HG03097 (cell line): ENCODE results near the gene OSGIN1.

Experiments
- ATAC-seq: cut with Tn5 transposase; IDR thresholded peaks from one replicate; pipeline ENCODE4 v1.9.1; 2021; ENCODE audit not compliant: unreplicated experiment, low FRiP score

Gene OSGIN1

GRCh38 chr16:83952940-83953795, at the start of gene OSGIN1:
TSS of gene OSGIN1 (plus strand) at chr16:83953240. CDS start at chr16:83957672, 4,432 bp downstream.
- peak; percentile 55 for ATAC-seq

DNA sequence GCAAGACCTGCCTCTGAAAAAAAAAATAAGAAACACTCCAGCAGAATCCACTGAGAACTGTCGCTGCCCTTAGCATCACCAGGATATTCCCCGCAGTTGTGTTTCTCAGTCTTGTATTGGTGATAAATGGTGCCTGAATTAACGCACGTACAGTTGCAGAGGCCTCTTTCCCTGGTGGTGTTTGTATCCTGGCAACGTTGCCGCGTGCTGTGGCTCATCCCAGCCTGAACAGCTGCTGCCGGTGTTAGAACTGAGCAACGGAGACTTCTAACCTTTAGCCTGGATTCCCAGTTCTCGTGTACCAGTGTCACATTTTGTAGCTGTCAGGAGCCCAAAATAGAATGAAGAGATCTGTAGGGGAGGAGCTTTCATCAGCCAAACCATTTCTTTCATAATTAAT, 49.3 kb upstream of the OSGIN1 start:
- no peak for ATAC-seq

DNA sequence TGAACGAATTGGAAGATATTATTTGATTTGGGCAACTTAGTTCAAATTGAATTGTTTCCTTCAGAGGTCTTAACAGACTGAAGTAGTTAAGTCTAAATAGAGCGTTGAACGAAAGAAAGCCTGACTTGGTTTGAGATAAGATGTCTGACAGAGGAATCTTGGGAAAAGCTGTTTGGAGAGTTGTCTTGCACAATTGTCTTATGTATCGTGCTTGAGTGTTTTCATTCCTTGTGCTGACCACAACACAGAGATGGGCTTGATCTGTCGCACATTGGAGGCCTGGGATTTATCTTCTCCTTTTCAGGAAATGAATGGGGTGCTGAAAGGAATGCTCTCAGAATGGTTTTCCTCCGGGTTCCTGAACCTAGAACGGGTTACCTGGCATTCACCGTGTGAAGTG, 46.4 kb upstream of the OSGIN1 start:
- ATAC-seq = no peak

GRCh38 chr16:83907111-83907510, 45.9 kb upstream of the OSGIN1 start:
- ATAC-seq = no peak

- no peak for ATAC-seq
Measured at GRCh38 chr16:83907631-83908250, 45.3 kb upstream of the OSGIN1 start.

DNA sequence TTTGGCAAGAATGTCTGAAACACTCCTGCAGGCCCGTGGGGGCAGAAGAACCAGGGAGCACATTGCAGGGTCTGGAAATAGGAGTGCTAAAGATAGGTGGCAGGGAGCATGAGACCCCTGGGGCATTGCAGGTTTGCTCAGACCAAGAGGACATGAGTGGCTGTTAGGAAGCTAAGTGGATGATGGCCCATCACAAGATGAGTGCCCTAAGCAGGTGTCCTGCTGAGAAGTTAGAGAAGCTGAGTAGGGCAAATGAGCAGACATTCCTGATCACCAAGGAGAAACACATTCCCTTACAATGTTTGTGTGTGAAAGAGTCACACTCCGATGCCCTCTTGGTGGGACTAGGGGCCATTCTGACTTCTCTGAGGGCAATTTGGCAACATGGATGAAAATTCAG, 44.2 kb upstream of the OSGIN1 start:
- no peak for ATAC-seq

DNA sequence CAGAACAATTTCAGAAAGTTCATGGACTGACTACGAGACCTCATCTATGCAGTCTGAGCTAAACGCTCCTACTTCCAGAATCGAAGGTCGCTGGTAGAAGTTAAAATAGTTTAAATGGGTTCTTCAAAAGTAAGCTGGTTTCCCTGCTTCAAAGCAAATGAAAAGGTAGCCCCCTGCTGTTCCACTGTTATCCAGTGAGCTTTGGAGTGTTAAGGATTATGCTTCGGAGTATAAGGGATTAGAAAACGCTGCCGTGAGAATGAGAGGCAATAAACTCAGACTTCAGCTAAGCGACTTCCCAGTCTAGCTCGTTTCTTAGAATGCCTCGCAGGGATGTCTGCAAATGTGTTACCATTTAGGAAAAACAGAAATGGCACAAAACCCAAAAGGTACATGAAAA, 41.8 kb upstream of the OSGIN1 start:
- no peak for ATAC-seq

- ATAC-seq = no peak
Measured at GRCh38 chr16:83912519-83913244, 40.4 kb upstream of the OSGIN1 start.

- no peak for ATAC-seq
Measured at GRCh38 chr16:83913245-83913633, 39.8 kb upstream of the OSGIN1 start.

DNA sequence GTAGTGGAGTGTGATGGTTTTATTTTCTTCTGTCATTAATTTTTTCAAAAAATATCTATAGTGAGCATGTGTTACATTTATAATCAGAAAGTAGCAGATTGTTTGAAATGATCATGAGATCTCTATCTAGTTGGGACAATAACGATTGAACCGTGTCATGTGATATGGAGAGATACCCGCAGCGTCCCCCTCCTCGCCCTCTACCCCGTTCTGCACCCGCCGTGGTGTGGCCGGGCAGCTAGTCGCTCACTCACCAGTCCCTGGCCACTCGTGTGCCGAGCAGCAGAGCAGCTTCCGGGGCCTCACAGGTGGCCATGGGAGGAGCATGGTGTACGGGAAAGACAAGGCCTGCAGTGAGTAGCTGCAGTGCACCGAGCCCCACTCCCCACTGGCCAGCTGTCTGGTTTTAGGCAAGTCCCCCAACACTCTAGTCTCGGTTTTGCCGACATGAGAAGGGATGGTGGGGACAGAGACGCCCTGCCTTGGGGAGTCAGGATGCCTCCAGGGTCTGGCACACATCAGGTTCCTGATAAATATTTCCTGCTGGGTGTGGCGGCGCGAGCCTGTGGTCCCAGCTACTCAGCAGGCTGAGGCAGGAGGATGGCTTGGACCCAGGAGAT, 38.8 kb upstream of the OSGIN1 start:
- ATAC-seq = no peak

- no peak for ATAC-seq
Measured at GRCh38 chr16:83915081-83915480, 38.0 kb upstream of the OSGIN1 start.

GRCh38 chr16:83915491-83915890, 37.5 kb upstream of the OSGIN1 start:
- ATAC-seq = no peak

- ATAC-seq = no peak
Measured at GRCh38 chr16:83917152-83918120, 35.6 kb upstream of the OSGIN1 start.

GRCh38 chr16:83920894-83921491, 32.0 kb upstream of the OSGIN1 start:
- no peak for ATAC-seq

- no peak for ATAC-seq
Measured at GRCh38 chr16:83923581-83924365, 29.3 kb upstream of the OSGIN1 start.

- ATAC-seq = no peak
Measured at GRCh38 chr16:83924686-83925085, 28.4 kb upstream of the OSGIN1 start.

DNA sequence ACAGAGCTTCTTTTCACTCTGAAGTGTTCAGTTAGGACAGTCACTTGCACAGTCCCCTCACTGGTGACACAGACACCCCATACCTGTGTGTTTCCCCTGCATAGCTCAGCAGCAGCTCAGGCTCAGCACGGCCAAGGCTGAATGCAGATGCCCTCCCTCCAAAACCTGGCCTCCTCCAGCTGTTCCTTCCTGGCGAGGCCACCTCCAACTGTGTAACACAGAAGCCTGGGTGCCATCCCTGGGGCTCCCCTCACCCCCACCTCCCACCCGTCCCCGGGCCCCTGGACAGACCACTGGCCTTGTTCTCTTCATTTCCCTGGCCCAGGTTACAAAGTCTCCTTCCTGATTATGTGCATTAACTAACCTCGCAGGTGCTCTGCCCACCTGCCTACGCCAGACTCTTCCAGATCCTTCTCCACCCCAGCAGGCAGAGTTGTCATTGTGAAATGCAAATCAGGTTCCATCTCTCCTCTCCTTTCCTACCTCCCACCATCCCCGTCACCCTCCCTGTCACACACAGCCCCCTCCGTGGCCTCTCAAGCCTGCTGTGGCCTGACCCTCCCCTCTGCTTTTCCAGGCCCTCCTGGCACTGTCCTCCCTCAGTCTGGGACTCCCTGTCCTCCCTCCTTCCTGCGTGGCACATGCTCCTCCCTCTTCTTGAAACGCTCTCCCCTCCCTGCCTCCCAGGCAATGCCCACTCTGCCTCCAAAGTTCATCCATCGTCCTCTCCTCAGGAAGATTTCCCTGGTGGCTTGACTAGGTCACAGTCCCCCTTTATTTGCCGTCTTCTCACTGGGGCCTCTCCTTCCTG, 27.7 kb upstream of the OSGIN1 start:
- ATAC-seq = no peak
